K562 (cell line): ENCODE results near the gene LAMA2. TPM values are rescaled to one million over a fixed set of nuclear protein-coding genes. Genes with fewer than 3 reads are reported as not detected.

Source experiments
- ATAC-seq: fragments of 200-7000 bp; cut with Tn5 transposase; 3 replicates; pipeline ENCODE4 v1.9.1; 2020; ENCODE audit warnings: moderate library complexity
- BruUV-seq: library from RNA; stranded (reverse); fragments of 400-500 nt; replicated peaks from 2 replicates; lab custom pipeline; 2021; lab: Mats Ljungman, UMichigan
- CTCF ChIA-PET: fragments of 300-600 bp; formaldehyde crosslinking; extraction: SDS; loops from one replicate; lab custom pipeline; 2021; ENCODE audit warnings: low intra/inter-chr PET ratio; lab: Yijun Ruan, JAX
- POLR2A ChIA-PET: fragments of 300-600, 350-650 bp; sonication (Branson Sonifier 250); formaldehyde crosslinking; extraction: SDS; loops from one replicate; lab custom pipeline; 2021; ENCODE audit warnings: antibody characterized with exemption, inconsistent platforms; lab: Yijun Ruan, JAX
- DNase-seq, 4 experiments: peaks; one replicate each; pipeline versions ENCODE4 v3.0.0 to v3.0.0-alpha.2; 2011 to 2018; ENCODE audit warnings: low spot score in 3 of 4, mixed read lengths in 3 of 4; ENCODE audit errors: extremely low read depth in 1 of 4
- FAIRE-seq: peaks from 2 replicates; lab custom pipeline; 2011; peaks lifted over from hg19 to GRCh38; lab: Jason Lieb, UNC
- H2AFZ ChIP-seq: 2 replicates; pipeline ENCODE4 v1.6.0; 2011; ENCODE audit warnings: low read depth, low read length, control low read depth, inconsistent platforms
- H3K27ac ChIP-seq: fragments of 200-600 bp; 3 replicates; pipeline ENCODE4 v1.8.0; 2011; ENCODE audit warnings: low read depth, mild to moderate bottlenecking, control low read depth, inconsistent platforms, low read length, moderate library complexity, mixed read lengths; ENCODE audit errors: extremely low read depth
- H3K27me3 ChIP-seq, 2 experiments: fragments of 300-600 bp in 1 of 2; 2 replicates in 1 of 2; 3 replicates in 1 of 2; pipeline versions ENCODE4 v1.6.0 to v1.8.0; 2011; ENCODE audit warnings: inconsistent platforms in 2 of 2, low read length in 2 of 2, mild to moderate bottlenecking in 1 of 2, mixed read lengths in 1 of 2, moderate library complexity in 1 of 2; ENCODE audit not compliant: control insufficient read depth in 2 of 2, insufficient read depth in 2 of 2
- H3K36me3 ChIP-seq: fragments of 300-600 bp; 3 replicates; pipeline ENCODE4 v1.8.0; 2011; ENCODE audit warnings: mild to moderate bottlenecking, low read length, inconsistent platforms; ENCODE audit not compliant: control insufficient read depth, insufficient read depth
- H3K4me1 ChIP-seq, 2 experiments: fragments of 200-600 bp in 1 of 2; replicated peaks in 1 of 2; 2 replicates in 1 of 2; 3 replicates in 1 of 2; pipeline versions ENCODE4 v1.5.1 to v1.8.0; 2011; ENCODE audit warnings: inconsistent platforms in 2 of 2, low read length in 2 of 2, mild to moderate bottlenecking in 1 of 2, mixed read lengths in 1 of 2, moderate library complexity in 1 of 2; ENCODE audit not compliant: control insufficient read depth in 2 of 2, insufficient read depth in 2 of 2
- H3K4me2 ChIP-seq: 2 replicates; pipeline ENCODE4 v1.6.1; 2011; ENCODE audit warnings: low read length, control low read depth, inconsistent platforms, mixed read lengths; ENCODE audit not compliant: insufficient read depth
- H3K4me3 ChIP-seq: fragments of 200-600 bp; sonication (generic), shearing (Covaris generic); 2 replicates; pipeline ENCODE4 v1.5.1; 2016; ENCODE audit warnings: control low read depth, inconsistent platforms
- H3K79me2 ChIP-seq: fragments of 200-600 bp; 3 replicates; pipeline ENCODE4 v1.8.0; 2011; ENCODE audit warnings: low read length, inconsistent platforms; ENCODE audit not compliant: control insufficient read depth, insufficient read depth
- H3K9ac ChIP-seq, 2 experiments: 2 replicates each; pipeline versions ENCODE4 v1.6.0 to v1.6.1; 2011; ENCODE audit warnings: low read depth in 2 of 2, low read length in 2 of 2, control low read depth in 1 of 2, inconsistent platforms in 1 of 2, mild to moderate bottlenecking in 1 of 2, mixed read lengths in 1 of 2; ENCODE audit not compliant: insufficient read depth in 1 of 2
- H3K9me1 ChIP-seq: one replicate; pipeline ENCODE4 v1.6.0; 2011; ENCODE audit warnings: inconsistent platforms, mild to moderate bottlenecking, low read length, moderate library complexity; ENCODE audit not compliant: control insufficient read depth, insufficient read depth
- H3K9me3 ChIP-seq: replicated peaks from 2 replicates; pipeline ENCODE4 v1.5.1; 2011; ENCODE audit warnings: low read depth, low read length, inconsistent platforms; ENCODE audit not compliant: control insufficient read depth, insufficient read depth
- H4K20me1 ChIP-seq: replicated peaks from 2 replicates; pipeline ENCODE4 v1.6.1; 2011; ENCODE audit warnings: low read length, inconsistent platforms, mixed read lengths; ENCODE audit not compliant: control insufficient read depth, insufficient read depth
- BHLHE40 ChIP-seq: IDR thresholded peaks from 2 replicates; pipeline ENCODE4 v1.6.1; 2011; ENCODE audit warnings: low read length, improper control_type of control experiment
- HDAC3 ChIP-seq: fragments of 450-650 bp; IDR thresholded peaks from 2 replicates; pipeline ENCODE4 v1.6.1; 2018; ENCODE audit warnings: borderline replicate concordance, mild to moderate bottlenecking, moderate library complexity; ENCODE audit not compliant: partially characterized antibody
- HDAC6 ChIP-seq: IDR thresholded peaks from 2 replicates; pipeline ENCODE4 v1.6.1; 2012; ENCODE audit warnings: low read depth, mild to moderate bottlenecking, control low read depth, inconsistent platforms, low read length, moderate library complexity
- NCOA1 ChIP-seq: fragments of 450-650 bp; IDR thresholded peaks from 2 replicates; pipeline ENCODE4 v1.6.1; 2016; ENCODE audit warnings: low read depth
- PBX2 ChIP-seq, 2 experiments: IDR thresholded peaks in 1 of 2; conservative IDR thresholded peaks in 1 of 2; 2 replicates each; pipeline ENCODE4 v1.6.1; 2016; ENCODE audit warnings: low read depth in 2 of 2, mild to moderate bottlenecking in 1 of 2, missing compliant biosample characterization in 1 of 2, missing genetic modification characterization in 1 of 2, moderate library complexity in 1 of 2
- RFX1 ChIP-seq: fragments of 450-650 bp; IDR thresholded peaks from 2 replicates; pipeline ENCODE4 v1.6.1; 2016; ENCODE audit warnings: mild to moderate bottlenecking, moderate library complexity
- SRSF9 ChIP-seq: fragments of 200-400 bp; formaldehyde crosslinking; IDR thresholded peaks from 2 replicates; pipeline ENCODE4 v1.6.1; 2017; ENCODE audit warnings: low read depth, low read length, borderline replicate concordance
- STAG1 ChIP-seq: sonication (generic); formaldehyde crosslinking; IDR thresholded peaks from 2 replicates; pipeline ENCODE4 v1.5.0; 2020; ENCODE audit warnings: missing genetic modification reagents, borderline replicate concordance
- TBP ChIP-seq: optimal IDR thresholded peaks from 2 replicates; pipeline ENCODE3; 2011; ENCODE audit warnings: low read depth, low read length, improper control_type of control experiment
- YBX1 ChIP-seq: fragments of 450-650 bp; IDR thresholded peaks from 2 replicates; pipeline ENCODE4 v1.7.1; 2016; ENCODE audit warnings: mild to moderate bottlenecking
- ZFP91 ChIP-seq: sonication (generic); formaldehyde crosslinking; IDR thresholded peaks from 2 replicates; pipeline ENCODE4 v1.8.0; 2022; ENCODE audit warnings: mild to moderate bottlenecking, missing genetic modification reagents
- WGBS: fragments of 100-300 bp; shearing (Covaris generic); methylation state at CpG from one replicate; pipeline ENCODE4 v1.1.6; 2016; ENCODE audit warnings: low coverage, mixed read lengths; ENCODE audit not compliant: insufficient coverage; ENCODE audit errors: missing lambda C conversion rate; 5-methylcytosine and 5-hydroxymethylcytosine counted together
- in situ Hi-C: fragments of 300-500 bp; cut with MboI; formaldehyde crosslinking; loops from 4 replicates; pipeline ENCODE4 v1.15.0; 2018; ENCODE audit warnings: inconsistent platforms, mixed read lengths
- intact Hi-C: fragments of 100-400 bp; cut with micrococcal nuclease; formaldehyde crosslinking; loops from 2 replicates; pipeline ENCODE4 v1.14.2; 2022
- polyA plus RNA-seq, 8 experiments: library from polyadenylated mRNA; depleted of rRNA in 4 of 8; stranded (reverse) in 5 of 8; unstranded in 3 of 8; fragments of >200 nt; fragmentation: Nextera tagmentation in 2 of 8; fragmentation: Illumina TruSeq in 1 of 8; extraction: Ambion mirVana in 2 of 8; extraction: Trizol in 1 of 8; gene quantifications; 2 replicates each; pipeline versions ENCODE4 v1.2.1 to v1.2.3, GENCODE V29; 2011 to 2014; ENCODE audit warnings: inconsistent platforms in 1 of 8, missing spikeins in 1 of 8
- total RNA-seq, 7 experiments: library from RNA; depleted of rRNA in 6 of 7; stranded (reverse); fragments of >200 nt in 6 of 7; fragmentation: Illumina TruSeq in 2 of 7; extraction: Trizol in 2 of 7; gene quantifications; 2 replicates each; pipeline versions ENCODE4 v1.2.1 to v1.2.3, GENCODE V29; 2011 to 2021; ENCODE audit warnings: low replicate concordance in 1 of 7

The LAMA2 gene
- total and polyA plus RNA-seq, 9 of the 15 experiments (the other 6 are each of a cell fraction or from before 2014, with no cell fraction given): 0.04 to 1.5 (median 0.36) TPM

- TF ChIP-seq RFX1 (peak; percentile 37), HDAC6 (no peak)
- TF ChIP-seq, all 486 proteins: peak for 1
- CTCF ChIA-PET: no interaction called here
- POLR2A ChIA-PET: no interaction called here
- Histone ChIP-seq H3K4me1 (no peaks in the 10 kb centered on the region), H4K20me1 (no peaks in the 10 kb centered on the region), H3K9me1 (no peaks in the 10 kb centered on the region), H3K9ac (no peak overlapping the region), H3K4me2 (no peak overlapping the region), H2AFZ (no peak overlapping the region), H3K79me2 (no peaks in the 10 kb centered on the region), H3K27me3 (no peaks in the 10 kb centered on the region), H3K36me3 (no peaks in the 10 kb centered on the region), H3K4me3 (no peak overlapping the region), H3K27ac (no peak overlapping the region), H3K9me3 (no peaks in the 10 kb centered on the region)
- FAIRE-seq (no peak), ATAC-seq (no peak), DNase-seq (no peak)
- no TSS peak for BruUV-seq
- intact Hi-C loops (no loop called here), in situ Hi-C loops (no loop called here)
- 3% methylated on average over 4 of the region's 4 CpGs for WGBS
These were observed 110.2 kb downstream of the LAMA2 start for GRCh38 chr6:128993166-128993565.

GRCh38 chr6:128997880-128998279 lies 114.9 kb downstream of the LAMA2 start:
- in situ Hi-C loops: no loop called here
- no TSS peak for BruUV-seq
- ATAC-seq (no peak), DNase-seq (no peak), FAIRE-seq (no peak)
- ChIA-PET CTCF (no interaction called here), POLR2A (no interaction called here)
- no peaks in the 10 kb centered on the region for H3K79me2 ChIP-seq
- no peaks in the 10 kb centered on the region for H3K4me1 ChIP-seq
- H4K20me1 ChIP-seq: no peaks in the 10 kb centered on the region
- no peaks in the 10 kb centered on the region for H3K9me1 ChIP-seq
- H3K9me3 ChIP-seq: no peaks in the 10 kb centered on the region
- H3K9ac ChIP-seq: no peak overlapping the region
- no peak overlapping the region for H3K4me2 ChIP-seq
- H3K4me3 ChIP-seq: no peak overlapping the region
- no peak overlapping the region for H3K27ac ChIP-seq
- no peaks in the 10 kb centered on the region for H3K36me3 ChIP-seq
- 0% methylated on average over 5 of the region's 5 CpGs for WGBS
- H3K27me3 ChIP-seq: no peaks in the 10 kb centered on the region
- intact Hi-C loops: no loop called here
- no peak overlapping the region for H2AFZ ChIP-seq
- no peak for TF ChIP-seq PBX2 (CRISPR knock-in tag; IDR thresholded peaks at IDR 0.05; ENCODE audit: low read depth)
- TF ChIP-seq PBX2 (tag; conservative IDR thresholded peaks at IDR 0.05; ENCODE audit: low read depth): no peak
- no peak for TF ChIP-seq TBP
- TF ChIP-seq STAG1 (CRISPR knock-in tag): no peak
- no peak for TF ChIP-seq YBX1
- no peak for TF ChIP-seq NCOA1
- TF ChIP-seq ZFP91 (CRISPR knock-in tag): no peak
- TF ChIP-seq SRSF9: no peak
- no peak for TF ChIP-seq BHLHE40
- no peak for TF ChIP-seq HDAC3
